H1 (cell line): Measurements from ENCODE around the gene NUP98. TPM values are rescaled to one million over a fixed set of nuclear protein-coding genes. Genes with fewer than 3 reads are reported as not detected.

ENCODE experiments used
- CTCF ChIA-PET: fragments of 300-600 bp; sonication (Branson Sonifier 250); formaldehyde crosslinking; loops from one replicate; lab custom pipeline; 2021; ENCODE audit not compliant: partially characterized antibody; lab: Charles Lee
- POLR2A ChIA-PET: fragments of 300-600 bp; sonication (Branson Sonifier 250); formaldehyde crosslinking; loops from one replicate; lab custom pipeline; 2021; ENCODE audit warnings: inconsistent platforms; ENCODE audit not compliant: partially characterized antibody; lab: Charles Lee
- DNase-seq, 2 experiments: peaks; one replicate each; pipeline versions ENCODE4 v3.0.0 to v3.0.0-alpha.2; 2010 to 2022; ENCODE audit warnings: low spot score in 2 of 2, low read depth in 1 of 2, mixed read lengths in 1 of 2
- FAIRE-seq: peaks from 2 replicates; lab custom pipeline; 2011; peaks lifted over from hg19 to GRCh38; lab: Jason Lieb, UNC
- H2AFZ ChIP-seq: 2 replicates; pipeline ENCODE4 v1.8.1; 2012; ENCODE audit warnings: low read length, inconsistent platforms
- H2AK5ac ChIP-seq: 2 replicates; pipeline ENCODE4 v1.6.1; 2013; ENCODE audit warnings: low read depth, low read length
- H2BK120ac ChIP-seq: replicated peaks from 2 replicates; pipeline ENCODE3; 2013; ENCODE audit warnings: low read depth, low read length, inconsistent platforms
- H2BK12ac ChIP-seq: 2 replicates; pipeline ENCODE4 v1.6.1; 2013; ENCODE audit warnings: low read depth, low read length
- H2BK15ac ChIP-seq: 2 replicates; pipeline ENCODE4 v1.6.1; 2013; ENCODE audit warnings: low read length
- H2BK20ac ChIP-seq: 2 replicates; pipeline ENCODE4 v1.6.1; 2013; ENCODE audit warnings: low read length
- H2BK5ac ChIP-seq: 2 replicates; pipeline ENCODE4 v1.6.1; 2013; ENCODE audit warnings: low read depth, low read length
- H3K14ac ChIP-seq: 2 replicates; pipeline ENCODE4 v1.6.1; 2013; ENCODE audit warnings: inconsistent platforms; ENCODE audit not compliant: insufficient read length
- H3K18ac ChIP-seq: 2 replicates; pipeline ENCODE4 v1.6.1; 2013; ENCODE audit warnings: low read length; ENCODE audit errors: extremely low read depth
- H3K23ac ChIP-seq: 2 replicates; pipeline ENCODE4 v1.6.1; 2013; ENCODE audit warnings: inconsistent platforms; ENCODE audit not compliant: insufficient read length
- H3K23me2 ChIP-seq: 2 replicates; pipeline ENCODE4 v1.6.1; 2013; ENCODE audit warnings: low read depth, low read length
- H3K27ac ChIP-seq: 2 replicates; pipeline ENCODE4 v1.6.1; 2011; ENCODE audit warnings: low read depth, low read length, inconsistent platforms
- H3K27me3 ChIP-seq, 4 experiments: replicated peaks in 1 of 4; 1 replicate in 1 of 4; 2 replicates in 3 of 4; pipeline versions ENCODE4 v1.6.1 to v1.8.1; 2011 to 2013; ENCODE audit warnings: low read length in 3 of 4, mild to moderate bottlenecking in 3 of 4, inconsistent platforms in 2 of 4, mixed read lengths in 2 of 4, moderate library complexity in 1 of 4; ENCODE audit not compliant: control insufficient read depth in 3 of 4, insufficient read depth in 3 of 4; ENCODE audit errors: extremely low read depth in 1 of 4
- H3K36me3 ChIP-seq, 4 experiments: 2 replicates each; pipeline versions ENCODE4 v1.6.1 to v1.8.1; 2011 to 2013; ENCODE audit warnings: mild to moderate bottlenecking in 4 of 4, low read length in 3 of 4, moderate library complexity in 2 of 4, control low read depth in 1 of 4, inconsistent platforms in 1 of 4; ENCODE audit not compliant: insufficient read depth in 4 of 4, control insufficient read depth in 2 of 4
- H3K4ac ChIP-seq: replicated peaks from 2 replicates; pipeline ENCODE3; 2013; ENCODE audit warnings: low read length, low read depth, mixed read lengths, inconsistent platforms; ENCODE audit not compliant: insufficient read length
- H3K4me1 ChIP-seq, 4 experiments: replicated peaks in 1 of 4; 1 replicate in 1 of 4; 2 replicates in 3 of 4; pipeline versions ENCODE4 v1.6.1 to v1.8.1; 2011 to 2013; ENCODE audit warnings: low read length in 3 of 4, inconsistent platforms in 2 of 4, mixed read lengths in 1 of 4; ENCODE audit not compliant: insufficient read depth in 4 of 4, control insufficient read depth in 3 of 4
- H3K4me2 ChIP-seq, 2 experiments: 2 replicates each; pipeline versions ENCODE4 v1.6.1 to v1.8.1; 2011 to 2013; ENCODE audit warnings: low read depth in 2 of 2, low read length in 2 of 2, control low read depth in 1 of 2, inconsistent platforms in 1 of 2, mild to moderate bottlenecking in 1 of 2; ENCODE audit not compliant: insufficient read depth in 1 of 2
- H3K4me3 ChIP-seq, 4 experiments: fragments of 200-600, 300-600 bp in 1 of 4; sonication (generic), shearing (Covaris generic), sonication (Bioruptor Twin) in 1 of 4; 2 replicates each; pipeline versions ENCODE4 v1.5.1 to v1.8.1; 2011 to 2016; ENCODE audit warnings: low read length in 4 of 4, low read depth in 3 of 4, control low read depth in 2 of 4, inconsistent platforms in 2 of 4, mild to moderate bottlenecking in 2 of 4, mixed read lengths in 1 of 4, moderate library complexity in 1 of 4; ENCODE audit not compliant: insufficient read depth in 2 of 4; ENCODE audit errors: extremely low read depth in 1 of 4
- H3K56ac ChIP-seq: replicated peaks from 2 replicates; pipeline ENCODE3; 2013; ENCODE audit warnings: low read depth, mild to moderate bottlenecking, mixed read lengths, low read length, inconsistent platforms; ENCODE audit not compliant: insufficient read length
- H3K79me1 ChIP-seq: 2 replicates; pipeline ENCODE4 v1.6.1; 2013; ENCODE audit warnings: low read depth, low read length, control low read depth
- H3K79me2 ChIP-seq, 2 experiments: 2 replicates each; pipeline versions ENCODE4 v1.6.1 to v1.8.1; 2012 to 2013; ENCODE audit warnings: low read length in 2 of 2, mild to moderate bottlenecking in 2 of 2, inconsistent platforms in 1 of 2; ENCODE audit not compliant: insufficient read depth in 2 of 2, control insufficient read depth in 1 of 2
- H3K9ac ChIP-seq, 4 experiments: replicated peaks in 1 of 4; 1 replicate in 1 of 4; 2 replicates in 3 of 4; pipeline versions ENCODE4 v1.6.1 to v1.8.1; 2011 to 2013; ENCODE audit warnings: low read depth in 3 of 4, low read length in 3 of 4, control low read depth in 2 of 4, mild to moderate bottlenecking in 2 of 4, moderate library complexity in 2 of 4, inconsistent platforms in 1 of 4; ENCODE audit errors: extremely low read depth in 1 of 4
- H3K9me3 ChIP-seq, 2 experiments: 2 replicates each; pipeline versions ENCODE4 v1.6.1 to v1.8.1; 2012 to 2013; ENCODE audit warnings: mild to moderate bottlenecking in 2 of 2, moderate library complexity in 2 of 2, control low read depth in 1 of 2, inconsistent platforms in 1 of 2, low read depth in 1 of 2, low read length in 1 of 2, mixed read lengths in 1 of 2; ENCODE audit not compliant: insufficient read depth in 2 of 2
- H4K20me1 ChIP-seq, 2 experiments: replicated peaks in 1 of 2; 2 replicates each; pipeline versions ENCODE3 to v1.8.1; 2011 to 2013; ENCODE audit warnings: inconsistent platforms in 2 of 2, low read length in 2 of 2, mild to moderate bottlenecking in 1 of 2; ENCODE audit not compliant: insufficient read depth in 2 of 2, control insufficient read depth in 1 of 2
- H4K5ac ChIP-seq: 2 replicates; pipeline ENCODE4 v1.6.1; 2013; ENCODE audit warnings: low read length, low read depth, mixed read lengths, inconsistent platforms; ENCODE audit not compliant: insufficient read length
- H4K8ac ChIP-seq: 2 replicates; pipeline ENCODE4 v1.8.0; 2013; ENCODE audit warnings: mild to moderate bottlenecking, moderate library complexity, low read length, inconsistent platforms; ENCODE audit not compliant: insufficient read depth; ENCODE audit errors: extremely low read depth
- H4K91ac ChIP-seq: replicated peaks from 2 replicates; pipeline ENCODE3; 2013; ENCODE audit warnings: low read length, mixed read lengths, inconsistent platforms; ENCODE audit not compliant: insufficient read length
- CBX5 ChIP-seq: fragments of 300-800, 300-1000 bp; sonication (generic); IDR thresholded peaks from 2 replicates; pipeline ENCODE4 v1.7.1; 2016; ENCODE audit warnings: antibody characterized with exemption, low read length, low read depth
- NANOG ChIP-seq: IDR thresholded peaks from 2 replicates; pipeline ENCODE4 v1.6.1; 2011; ENCODE audit warnings: low read length, low read depth, mild to moderate bottlenecking, inconsistent platforms; ENCODE audit not compliant: insufficient read depth, poor library complexity, severe bottlenecking
- PHF8 ChIP-seq: fragments of 200-600 bp; sonication (generic); conservative IDR thresholded peaks from 2 replicates; pipeline ENCODE4 v1.7.1; 2012; ENCODE audit warnings: low read depth, mild to moderate bottlenecking, inconsistent platforms, low read length, moderate library complexity
- WGBS, 2 experiments: shearing (Covaris generic) in 1 of 2; methylation state at CpG; one replicate each; pipeline versions ENCODE4 v1.1.6 to v1.1.7; 2013 to 2015; ENCODE audit warnings: low lambda C conversion rate in 2 of 2, mixed read lengths in 2 of 2, inconsistent platforms in 1 of 2, low coverage in 1 of 2, missing lambda C conversion rate in 1 of 2; ENCODE audit not compliant: insufficient replicate concordance in 2 of 2, insufficient coverage in 1 of 2, insufficient read length in 1 of 2; ENCODE audit errors: extremely low coverage in 1 of 2, missing lambda C conversion rate in 1 of 2; 5-methylcytosine and 5-hydroxymethylcytosine counted together
- polyA plus RNA-seq, 7 experiments: library from polyadenylated mRNA; depleted of rRNA in 3 of 7; stranded (reverse) in 5 of 7; unstranded in 2 of 7; fragments of >200 nt in 5 of 7; fragments of 200-250 nt in 2 of 7; gene quantifications; 1 replicate in 5 of 7; 2 replicates in 1 of 7; 4 replicates in 1 of 7; pipeline versions ENCODE4 v1.2.1 to v1.2.3, GENCODE V29; 2011 to 2013; ENCODE audit warnings: missing spikeins in 2 of 7, mixed read lengths in 2 of 7
- total RNA-seq: library from RNA; stranded (reverse); fragmentation: NEBNext Ultra II Directional; extraction: Animal tissue kit (Norgen Biotek cat#: 25700); gene quantifications from 2 replicates; pipeline ENCODE4 v1.2.1, GENCODE V29; 2021
- TF ChIP-seq, protein P1 (sequence below): IDR thresholded peaks from 2 replicates; pipeline ENCODE4 v1.6.1; 2012; ENCODE audit warnings: low read length, inconsistent platforms
- TF ChIP-seq, protein P2 (sequence below): IDR thresholded peaks from 2 replicates; pipeline ENCODE4 v1.6.1; 2011; ENCODE audit warnings: low read length, improper control_type of control experiment

Gene NUP98
- total and polyA plus RNA-seq, 2 of the 8 experiments (the other 6 are each of a cell fraction or from before 2014, with no cell fraction given), result 98.6 to 261 TPM

DNA sequence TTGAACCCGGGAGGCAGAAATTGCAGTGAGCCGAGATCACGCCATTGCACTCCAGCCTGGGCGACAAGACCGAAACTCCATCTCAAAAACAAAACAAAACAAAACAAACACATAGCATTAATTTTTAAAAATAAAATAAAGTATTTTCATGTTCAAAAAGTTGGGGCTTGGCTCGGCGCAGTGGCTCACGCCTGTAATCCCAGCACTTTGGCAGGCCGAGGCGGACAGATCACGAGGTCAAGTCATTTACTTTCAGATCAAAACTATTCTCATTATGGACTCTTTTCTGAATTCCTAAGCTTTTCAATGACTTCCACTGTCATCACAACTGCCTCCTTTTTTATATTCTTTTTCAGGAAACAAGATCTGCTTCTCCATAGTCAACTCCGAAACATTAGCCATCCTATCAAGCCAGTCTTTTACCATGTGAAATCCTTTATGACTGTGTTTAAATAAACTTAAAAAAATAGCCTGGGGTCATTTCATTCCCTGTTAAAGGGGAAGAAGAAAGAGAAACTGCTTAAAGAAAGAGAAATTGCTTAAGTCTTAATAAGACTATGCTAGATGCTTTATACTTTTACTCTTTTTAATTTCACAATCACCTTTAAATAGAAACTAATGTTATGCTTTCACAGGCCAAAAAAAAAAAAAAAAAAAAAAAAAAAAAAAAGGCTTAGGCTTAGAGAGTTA lies 113.1 kb downstream of the NUP98 start:
- FAIRE-seq, result no peak
- Histone ChIP-seq H2BK5ac (no peak overlapping the region), H3K23me2 (no peaks in the 10 kb centered on the region), H3K4me2 (no peak overlapping the region), H2AK5ac (no peak overlapping the region), H3K4ac (no peak overlapping the region), H4K91ac (no peak overlapping the region), H4K20me1 (peaks cover 0 to 2% of the 10 kb centered on the region in 2 experiments), H3K18ac (no peak overlapping the region), H3K27me3 (no peaks in the 10 kb centered on the region), H3K4me1 (no peaks in the 10 kb centered on the region), H3K27ac (no peak overlapping the region), H2BK12ac (no peak overlapping the region), H3K56ac (no peak overlapping the region), H3K9me3 (no peaks in the 10 kb centered on the region), H3K14ac (no peak overlapping the region), H2BK120ac (no peak overlapping the region), H2BK15ac (no peak overlapping the region), H2BK20ac (no peak overlapping the region), H2AFZ (no peak overlapping the region), H3K79me1 (no peaks in the 10 kb centered on the region), H3K23ac (no peak overlapping the region), H3K79me2 (no peaks in the 10 kb centered on the region), H3K4me3 (no peak overlapping the region), H4K5ac (no peak overlapping the region), H4K8ac (no peak overlapping the region), H3K9ac (no peak overlapping the region), H3K36me3 (peaks cover 37 to 89% (median 67%) of the 10 kb centered on the region in 4 experiments)
- DNase-seq, result no peak
- ChIA-PET CTCF (interaction anchor here (0.6 to 1.6 kb wide), 3 partner anchors 10 to 50 kb away, joined by 3 to 4 read pairs (median 3); no protein-coding TSS in a partner anchor), POLR2A (interaction anchor here (0.9 to 1.1 kb wide), 2 partner anchors 10 to 111 kb away, joined by 3 read pairs; no protein-coding TSS in a partner anchor)
- no peak for TF ChIP-seq PHF8
- no peak for TF ChIP-seq NANOG
- TF ChIP-seq, protein P1, sequence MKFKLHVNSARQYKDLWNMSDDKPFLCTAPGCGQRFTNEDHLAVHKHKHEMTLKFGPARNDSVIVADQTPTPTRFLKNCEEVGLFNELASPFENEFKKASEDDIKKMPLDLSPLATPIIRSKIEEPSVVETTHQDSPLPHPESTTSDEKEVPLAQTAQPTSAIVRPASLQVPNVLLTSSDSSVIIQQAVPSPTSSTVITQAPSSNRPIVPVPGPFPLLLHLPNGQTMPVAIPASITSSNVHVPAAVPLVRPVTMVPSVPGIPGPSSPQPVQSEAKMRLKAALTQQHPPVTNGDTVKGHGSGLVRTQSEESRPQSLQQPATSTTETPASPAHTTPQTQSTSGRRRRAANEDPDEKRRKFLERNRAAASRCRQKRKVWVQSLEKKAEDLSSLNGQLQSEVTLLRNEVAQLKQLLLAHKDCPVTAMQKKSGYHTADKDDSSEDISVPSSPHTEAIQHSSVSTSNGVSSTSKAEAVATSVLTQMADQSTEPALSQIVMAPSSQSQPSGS, result no peak
- TF ChIP-seq, protein P2, sequence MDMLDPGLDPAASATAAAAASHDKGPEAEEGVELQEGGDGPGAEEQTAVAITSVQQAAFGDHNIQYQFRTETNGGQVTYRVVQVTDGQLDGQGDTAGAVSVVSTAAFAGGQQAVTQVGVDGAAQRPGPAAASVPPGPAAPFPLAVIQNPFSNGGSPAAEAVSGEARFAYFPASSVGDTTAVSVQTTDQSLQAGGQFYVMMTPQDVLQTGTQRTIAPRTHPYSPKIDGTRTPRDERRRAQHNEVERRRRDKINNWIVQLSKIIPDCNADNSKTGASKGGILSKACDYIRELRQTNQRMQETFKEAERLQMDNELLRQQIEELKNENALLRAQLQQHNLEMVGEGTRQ, result no peak
- TF ChIP-seq CBX5, result no peak
- 98% methylated on average over 12 of the region's 12 CpGs; no CpG with 5 or more reads in 1 of the 2 experiments for WGBS, 2 experiments
